HG03457 (cell line): ENCODE data around the gene PACRG.

ENCODE experiments used
- ATAC-seq: cut with Tn5 transposase; IDR thresholded peaks from one replicate; pipeline ENCODE4 v1.9.1; 2021; ENCODE audit warnings: moderate number of reproducible peaks; ENCODE audit not compliant: unreplicated experiment

PACRG gene

GRCh38 chr6:162709431-162709830 lies 18.3 kb upstream of the PACRG start:
- no peak for ATAC-seq

GRCh38 chr6:162710419-162710818 lies 17.4 kb upstream of the PACRG start:
- ATAC-seq = no peak

GRCh38 chr6:162710936-162711335 lies 16.8 kb upstream of the PACRG start:
- ATAC-seq = no peak

GRCh38 chr6:162711376-162711775 lies 16.4 kb upstream of the PACRG start:
- no peak for ATAC-seq

GRCh38 chr6:162712694-162713093 lies 15.1 kb upstream of the PACRG start:
- no peak for ATAC-seq

GRCh38 chr6:162713974-162714780 lies 13.6 kb upstream of the PACRG start:
- ATAC-seq = no peak

- no peak for ATAC-seq
These were observed 12.2 kb upstream of the PACRG start for GRCh38 chr6:162715601-162716000.

GRCh38 chr6:162719528-162719927 lies 8.2 kb upstream of the PACRG start:
- ATAC-seq = no peak

- ATAC-seq = no peak
These were observed 6.4 kb upstream of the PACRG start for GRCh38 chr6:162721404-162721687.

GRCh38 chr6:162722226-162722625 lies 5.5 kb upstream of the PACRG start:
- ATAC-seq = no peak

- no peak for ATAC-seq
These were observed 5.1 kb upstream of the PACRG start for GRCh38 chr6:162722633-162723032.

- ATAC-seq = peak; percentile 1
These were observed 840 bp upstream of the PACRG start for GRCh38 chr6:162726947-162727321.

GRCh38 chr6:162728197-162728596 lies 423 bp downstream of the PACRG start:
- ATAC-seq = no peak

- no peak for ATAC-seq
These were observed 932 bp downstream of the PACRG start for GRCh38 chr6:162728706-162729105.

- ATAC-seq = no peak
These were observed 2.7 kb downstream of the PACRG start for GRCh38 chr6:162730502-162730901.

- no peak for ATAC-seq
These were observed 5.7 kb downstream of the PACRG start for GRCh38 chr6:162733489-162733888.

GRCh38 chr6:162736961-162737360 lies 9.2 kb downstream of the PACRG start:
- no peak for ATAC-seq

GRCh38 chr6:162750776-162751175 lies 23.0 kb downstream of the PACRG start:
- no peak for ATAC-seq

GRCh38 chr6:162751211-162751859 lies 23.6 kb downstream of the PACRG start:
- no peak for ATAC-seq

- no peak for ATAC-seq
These were observed 26.0 kb downstream of the PACRG start for GRCh38 chr6:162753775-162754174.

GRCh38 chr6:162770136-162770535 lies 42.4 kb downstream of the PACRG start:
- no peak for ATAC-seq

GRCh38 chr6:162770955-162771354 lies 43.2 kb downstream of the PACRG start:
- ATAC-seq = no peak

- no peak for ATAC-seq
These were observed 44.7 kb downstream of the PACRG start for GRCh38 chr6:162772466-162772865.
